Fibroblast of pulmonary artery (primary cell): ENCODE measurements around the gene OR5C1.
"Not testable (repeated sequence)": the region's sequence is repeated elsewhere in the genome, so short reads cannot be mapped to it uniquely, and the experiment has no call there.

Experiments
- DNase-seq: peaks from one replicate; pipeline ENCODE4 v3.0.0-alpha.2; 2010; ENCODE audit warnings: low read depth
- H3K4me3 ChIP-seq: replicated peaks from 2 replicates; pipeline ENCODE4 v1.5.1; 2011; ENCODE audit warnings: low read depth, mild to moderate bottlenecking, control low read depth, low read length, moderate library complexity
- TF ChIP-seq, protein P1 (sequence below): IDR thresholded peaks from 2 replicates; pipeline ENCODE4 v1.5.1; 2011; ENCODE audit warnings: mild to moderate bottlenecking, control low read depth, low read length, inconsistent platforms; ENCODE audit errors: missing control alignments

Gene OR5C1

DNA sequence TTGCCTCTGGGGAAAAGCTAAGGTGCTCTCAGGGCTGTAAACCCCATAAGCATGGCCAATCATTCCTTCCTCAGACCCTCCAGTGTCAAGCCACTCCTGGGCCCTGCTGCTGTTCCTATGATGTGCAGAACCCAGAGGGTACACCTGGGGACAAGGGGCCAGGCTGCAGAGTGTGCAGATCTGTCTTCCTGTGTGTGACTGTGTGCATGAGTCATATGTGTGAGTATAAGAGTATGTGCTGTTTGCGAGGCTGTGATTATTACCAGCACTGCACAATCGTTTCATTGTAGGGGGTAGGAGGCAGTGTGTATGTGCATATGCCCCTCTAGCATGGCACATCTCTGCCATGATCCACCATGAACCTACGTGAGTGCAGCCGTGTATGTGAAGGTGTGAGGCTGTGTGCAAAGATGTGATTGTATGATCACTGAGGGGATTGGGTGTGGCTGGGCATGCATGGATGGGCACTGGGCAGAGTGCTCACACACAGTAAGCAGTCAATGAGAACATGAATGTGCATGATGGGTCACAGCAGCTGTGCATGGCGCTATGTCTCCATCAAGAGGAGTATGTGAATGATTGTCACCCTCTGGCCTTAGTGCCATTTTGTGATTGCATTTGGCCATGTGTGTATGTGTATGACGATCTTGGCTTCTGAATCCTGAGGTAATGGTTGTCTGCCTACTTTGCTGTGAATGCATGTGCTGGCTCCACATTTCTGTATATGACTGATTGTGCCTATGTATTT is 8.8 kb downstream of the OR5C1 start:
- no peak overlapping the region for H3K4me3 ChIP-seq
- TF ChIP-seq, protein P1, sequence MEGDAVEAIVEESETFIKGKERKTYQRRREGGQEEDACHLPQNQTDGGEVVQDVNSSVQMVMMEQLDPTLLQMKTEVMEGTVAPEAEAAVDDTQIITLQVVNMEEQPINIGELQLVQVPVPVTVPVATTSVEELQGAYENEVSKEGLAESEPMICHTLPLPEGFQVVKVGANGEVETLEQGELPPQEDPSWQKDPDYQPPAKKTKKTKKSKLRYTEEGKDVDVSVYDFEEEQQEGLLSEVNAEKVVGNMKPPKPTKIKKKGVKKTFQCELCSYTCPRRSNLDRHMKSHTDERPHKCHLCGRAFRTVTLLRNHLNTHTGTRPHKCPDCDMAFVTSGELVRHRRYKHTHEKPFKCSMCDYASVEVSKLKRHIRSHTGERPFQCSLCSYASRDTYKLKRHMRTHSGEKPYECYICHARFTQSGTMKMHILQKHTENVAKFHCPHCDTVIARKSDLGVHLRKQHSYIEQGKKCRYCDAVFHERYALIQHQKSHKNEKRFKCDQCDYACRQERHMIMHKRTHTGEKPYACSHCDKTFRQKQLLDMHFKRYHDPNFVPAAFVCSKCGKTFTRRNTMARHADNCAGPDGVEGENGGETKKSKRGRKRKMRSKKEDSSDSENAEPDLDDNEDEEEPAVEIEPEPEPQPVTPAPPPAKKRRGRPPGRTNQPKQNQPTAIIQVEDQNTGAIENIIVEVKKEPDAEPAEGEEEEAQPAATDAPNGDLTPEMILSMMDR = no peak

DNA sequence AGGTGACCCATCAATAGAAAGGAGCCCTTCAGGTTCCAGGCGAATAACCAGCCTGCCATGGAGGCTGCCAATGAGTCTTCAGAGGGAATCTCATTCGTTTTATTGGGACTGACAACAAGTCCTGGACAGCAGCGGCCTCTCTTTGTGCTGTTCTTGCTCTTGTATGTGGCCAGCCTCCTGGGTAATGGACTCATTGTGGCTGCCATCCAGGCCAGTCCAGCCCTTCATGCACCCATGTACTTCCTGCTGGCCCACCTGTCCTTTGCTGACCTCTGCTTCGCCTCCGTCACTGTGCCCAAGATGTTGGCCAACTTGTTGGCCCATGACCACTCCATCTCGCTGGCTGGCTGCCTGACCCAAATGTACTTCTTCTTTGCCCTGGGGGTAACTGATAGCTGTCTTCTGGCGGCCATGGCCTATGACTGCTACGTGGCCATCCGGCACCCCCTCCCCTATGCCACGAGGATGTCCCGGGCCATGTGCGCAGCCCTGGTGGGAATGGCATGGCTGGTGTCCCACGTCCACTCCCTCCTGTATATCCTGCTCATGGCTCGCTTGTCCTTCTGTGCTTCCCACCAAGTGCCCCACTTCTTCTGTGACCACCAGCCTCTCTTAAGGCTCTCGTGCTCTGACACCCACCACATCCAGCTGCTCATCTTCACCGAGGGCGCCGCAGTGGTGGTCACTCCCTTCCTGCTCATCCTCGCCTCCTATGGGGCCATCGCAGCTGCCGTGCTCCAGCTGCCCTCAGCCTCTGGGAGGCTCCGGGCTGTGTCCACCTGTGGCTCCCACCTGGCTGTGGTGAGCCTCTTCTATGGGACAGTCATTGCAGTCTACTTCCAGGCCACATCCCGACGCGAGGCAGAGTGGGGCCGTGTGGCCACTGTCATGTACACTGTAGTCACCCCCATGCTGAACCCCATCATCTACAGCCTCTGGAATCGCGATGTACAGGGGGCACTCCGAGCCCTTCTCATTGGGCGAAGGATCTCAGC is 11.6 kb downstream of the OR5C1 start, which contains the start of gene OR1K1:
Gene OR1K1 (plus strand): TSS at position 58 of the 995 bp plus-strand sequence. CDS start 0 bp downstream, at position 58.
- TF ChIP-seq, protein P1 = no peak
- DNase-seq = no peak
- H3K4me3 ChIP-seq = no peak within 1 kb of the TSS

More for the DNA sequence above, 8.8 kb downstream of the OR5C1 start:
- DNase-seq = no peak

GRCh38 chr9:122806661-122807060 is 17.9 kb downstream of the OR5C1 start:
- TF ChIP-seq, protein P1 = no peak
- H3K4me3 ChIP-seq = no peak overlapping the region
- DNase-seq = no peak

GRCh38 chr9:122807271-122807900 is 18.7 kb downstream of the OR5C1 start:
- DNase-seq = no peak
- TF ChIP-seq, protein P1 = no peak
- H3K4me3 ChIP-seq = no peak overlapping the region

DNA sequence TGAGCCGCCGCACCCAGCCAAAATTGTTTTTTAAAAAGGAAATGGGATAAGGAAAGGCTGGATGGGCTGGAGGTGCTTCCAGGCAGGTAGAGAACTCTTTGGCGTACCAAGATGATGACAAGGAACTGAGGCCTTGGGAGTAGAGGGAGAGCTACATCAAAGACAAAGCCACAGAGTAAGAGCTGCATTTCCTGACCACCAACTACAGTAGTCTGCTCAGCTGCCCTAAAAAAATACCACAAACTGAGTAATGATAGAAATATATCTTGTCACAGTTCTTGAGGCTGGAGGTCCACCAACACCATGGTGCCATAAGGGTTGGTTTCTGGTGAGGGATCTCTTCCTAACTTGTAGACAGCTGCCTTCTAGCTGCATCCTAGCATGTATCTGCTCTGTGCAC is 19.4 kb downstream of the OR5C1 start:
- TF ChIP-seq, protein P1 = no peak
- DNase-seq = no peak
- no peak overlapping the region for H3K4me3 ChIP-seq

GRCh38 chr9:122809261-122809660 is 20.5 kb downstream of the OR5C1 start:
- not testable (repeated sequence) for DNase-seq

More at GRCh38 chr9:122809261-122809660, 20.5 kb downstream of the OR5C1 start:
- not testable (repeated sequence) for H3K4me3 ChIP-seq
